GM12892 (cell line): ENCODE measurements around the gene CLDN15.
"Not testable (repeated sequence)": the region's sequence is repeated elsewhere in the genome, so short reads cannot be mapped to it uniquely, and the experiment has no call there.

Experiments
- DNase-seq: peaks from one replicate; pipeline ENCODE4 v3.0.0; 2011; ENCODE audit not compliant: insufficient read length
- FAIRE-seq: peaks from 2 replicates; lab custom pipeline; 2011; peaks lifted over from hg19 to GRCh38; lab: Jason Lieb, UNC
- POLR2A ChIP-seq: IDR thresholded peaks from 2 replicates; pipeline ENCODE4 v1.6.1; 2011; ENCODE audit warnings: low read depth, low read length, control low read depth
- POLR2AphosphoS5 ChIP-seq: IDR thresholded peaks from 2 replicates; pipeline ENCODE4 v1.6.1; 2011; ENCODE audit warnings: low read depth, low read length, control low read depth
- TAF1 ChIP-seq: IDR thresholded peaks from 2 replicates; pipeline ENCODE4 v1.6.1; 2011; ENCODE audit warnings: low read depth, mild to moderate bottlenecking, control low read depth, low read length, borderline replicate concordance

CLDN15 gene

GRCh38 chr7:101212014-101212413, 25.6 kb downstream of the CLDN15 start:
- DNase-seq (no peak), FAIRE-seq (no peak)
- TF ChIP-seq TAF1 (no peak), POLR2A (no peak), POLR2AphosphoS5 (no peak)

GRCh38 chr7:101211501-101211900, 26.1 kb downstream of the CLDN15 start:
- FAIRE-seq, result no peak
- no peak for TF ChIP-seq TAF1
- TF ChIP-seq POLR2AphosphoS5, result no peak
- TF ChIP-seq POLR2A, result no peak

GRCh38 chr7:101210143-101210542, 27.5 kb downstream of the CLDN15 start:
- no peak for TF ChIP-seq TAF1
- TF ChIP-seq POLR2AphosphoS5, result no peak
- TF ChIP-seq POLR2A, result no peak
- DNase-seq (no peak), FAIRE-seq (no peak)

More at GRCh38 chr7:101211501-101211900, 26.1 kb downstream of the CLDN15 start:
- DNase-seq, result no peak

GRCh38 chr7:101208794-101209193, 28.8 kb downstream of the CLDN15 start:
- FAIRE-seq (no peak), DNase-seq (no peak)
- no peak for TF ChIP-seq POLR2AphosphoS5
- no peak for TF ChIP-seq POLR2A
- TF ChIP-seq TAF1, result no peak

- TF ChIP-seq POLR2A (no peak), TAF1 (no peak), POLR2AphosphoS5 (no peak)
- DNase-seq (no peak), FAIRE-seq (no peak)
Measured at GRCh38 chr7:101207459-101207858, 30.1 kb downstream of the CLDN15 start.

- DNase-seq (no peak), FAIRE-seq (peak; percentile 66)
- TF ChIP-seq POLR2A, result no peak
- no peak for TF ChIP-seq POLR2AphosphoS5
- no peak for TF ChIP-seq TAF1
Measured at GRCh38 chr7:101206665-101207042, 30.9 kb downstream of the CLDN15 start.

- FAIRE-seq, result no peak
- no peak for DNase-seq
- TF ChIP-seq TAF1 (no peak), POLR2AphosphoS5 (no peak), POLR2A (no peak)
Measured at GRCh38 chr7:101205901-101206664, 31.5 kb downstream of the CLDN15 start.

- FAIRE-seq, result peak; percentile 77
- not testable (repeated sequence) for DNase-seq
Measured at GRCh38 chr7:101203740-101204738, 33.6 kb downstream of the CLDN15 start.

- no peak for DNase-seq
- FAIRE-seq, result no peak
- TF ChIP-seq TAF1, result no peak
- TF ChIP-seq POLR2A, result no peak
- no peak for TF ChIP-seq POLR2AphosphoS5
Measured at GRCh38 chr7:101202603-101202918, 35.0 kb downstream of the CLDN15 start.

GRCh38 chr7:101201695-101202602, 35.7 kb downstream of the CLDN15 start:
- no peak for DNase-seq
- TF ChIP-seq TAF1 (no peak), POLR2AphosphoS5 (no peak), POLR2A (no peak)
- no peak for FAIRE-seq
